Gastrocnemius medialis (tissue), 4 donors: ENCODE measurements around the gene SYT9. TPM values are rescaled to one million over a fixed set of nuclear protein-coding genes. Genes with fewer than 3 reads are reported as not detected.

Experiments used
- ATAC-seq, 2 donors: fragments of 150-250 bp; one replicate each; pipeline ENCODE4 v1.9.1; 2016
- DNase-seq, 2 donors: peaks; one replicate each; pipeline ENCODE4 v3.0.0-alpha.2; 2019
- H3K27ac ChIP-seq, 4 donors: fragments of 200-600 bp; sonication (generic); 1 replicate in 1 of 4; 2 replicates in 3 of 4; pipeline ENCODE4 v1.5.1; 2016 to 2018; ENCODE audit warnings: mild to moderate bottlenecking in 2 of 4, moderate library complexity in 1 of 4
- H3K27me3 ChIP-seq, 3 donors: fragments of 200-600 bp; sonication (generic) in 2 of 3; 1 replicate in 1 of 3; 2 replicates in 2 of 3; pipeline versions ENCODE4 v1.5.1 to v1.6.0; 2016 to 2019; ENCODE audit warnings: mild to moderate bottlenecking in 1 of 3, moderate library complexity in 1 of 3
- H3K36me3 ChIP-seq, 2 donors: fragments of 200-600 bp; sonication (generic) in 1 of 2; one replicate each; pipeline ENCODE4 v1.5.1; 2017 to 2018
- H3K4me1 ChIP-seq, 2 donors: fragments of 200-600 bp; sonication (generic) in 1 of 2; one replicate each; pipeline ENCODE4 v1.5.1; 2016 to 2017; ENCODE audit warnings: mild to moderate bottlenecking in 2 of 2
- H3K4me3 ChIP-seq, 4 donors: fragments of 200-600 bp; sonication (generic) in 3 of 4; 1 replicate in 1 of 4; 2 replicates in 3 of 4; pipeline ENCODE4 v1.5.1; 2016 to 2019; ENCODE audit warnings: mild to moderate bottlenecking in 2 of 4
- H3K9me3 ChIP-seq, 3 donors: fragments of 200-600 bp; sonication (generic) in 2 of 3; 1 replicate in 1 of 3; 2 replicates in 2 of 3; pipeline ENCODE4 v1.5.1; 2016 to 2019
- POLR2A ChIP-seq, 2 donors: fragments of 450-650 bp; IDR thresholded peaks; one replicate each; pipeline ENCODE4 v1.6.1; 2017; ENCODE audit warnings: antibody characterized with exemption in 2 of 2, mild to moderate bottlenecking in 2 of 2, moderate library complexity in 2 of 2
- in situ Hi-C, 4 donors: fragments of 200-750 bp; cut with MboI; loops; one replicate each; pipeline versions ENCODE4 v1.15.0 to v1.8.0; 2017; ENCODE audit warnings: low sequenced_read_pairs in 4 of 4
- intact Hi-C: fragments of 100-400 bp; cut with DNase I; formaldehyde crosslinking; loops from one replicate; pipeline ENCODE4 v1.15.1; 2023; ENCODE audit warnings: low total_unique reads
- total RNA-seq, 4 donors: library from RNA; depleted of rRNA; stranded (reverse); fragments of >200 nt; gene quantifications; one replicate each; pipeline versions ENCODE4 v1.1.0 to v1.2.3, GENCODE V29; 2016
- TF ChIP-seq, protein P1 (sequence below), 5 experiments: fragments of 450-650 bp in 3 of 5; fragments of 200-600 bp in 2 of 5; sonication (generic) in 2 of 5; IDR thresholded peaks in 4 of 5; conservative IDR thresholded peaks in 1 of 5; 1 replicate in 4 of 5; 2 replicates in 1 of 5; pipeline ENCODE4 v1.5.1; 2016 to 2019; ENCODE audit warnings: antibody characterized with exemption in 5 of 5, mild to moderate bottlenecking in 3 of 5, moderate library complexity in 3 of 5

The SYT9 gene
- total RNA-seq, 4 donors from 2014 or later = 0.09 TPM; not detected in 3

DNA sequence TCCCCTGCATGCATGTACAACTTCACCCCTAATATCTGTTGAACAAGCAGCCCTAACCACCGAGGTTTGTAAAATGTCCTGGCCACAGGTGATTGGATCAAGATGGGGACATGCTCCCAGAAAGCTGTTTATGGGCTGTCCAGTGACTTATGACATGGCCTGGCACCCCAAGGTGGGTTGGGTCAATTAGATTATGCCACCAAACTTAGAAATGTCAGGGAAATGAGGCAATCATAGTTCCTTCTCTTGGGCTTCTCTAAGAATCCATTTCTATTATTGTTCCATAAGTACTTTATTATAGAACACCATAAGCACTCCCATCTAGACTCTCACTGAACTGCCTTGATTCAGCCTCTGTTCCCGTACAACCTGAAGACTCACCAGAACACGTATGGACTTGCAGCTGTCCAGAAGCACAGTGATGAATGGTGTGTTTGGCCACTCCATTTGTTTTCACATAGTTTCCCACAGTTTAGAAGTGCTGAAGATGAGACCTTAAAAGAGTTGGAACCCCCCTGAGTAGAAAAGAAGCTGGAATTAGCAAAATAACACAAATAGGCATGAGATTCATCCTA is 188.1 kb downstream of the SYT9 start:
- ATAC-seq = no peak
- Histone ChIP-seq H3K36me3 (no peaks in the 10 kb centered on the region), H3K4me1 (no peaks in the 10 kb centered on the region), H3K27me3 (no peaks in the 10 kb centered on the region), H3K4me3 (no peak overlapping the region), H3K27ac (no peak overlapping the region), H3K9me3 (no peaks in the 10 kb centered on the region)
- in situ Hi-C loops = loop anchor here in 2 of 4 donors (25.0 kb wide), 1 partner anchor 328 kb away; no protein-coding TSS in a partner anchor
- no peak for TF ChIP-seq POLR2A (IDR thresholded peaks at IDR 0.05)
- TF ChIP-seq, protein P1, sequence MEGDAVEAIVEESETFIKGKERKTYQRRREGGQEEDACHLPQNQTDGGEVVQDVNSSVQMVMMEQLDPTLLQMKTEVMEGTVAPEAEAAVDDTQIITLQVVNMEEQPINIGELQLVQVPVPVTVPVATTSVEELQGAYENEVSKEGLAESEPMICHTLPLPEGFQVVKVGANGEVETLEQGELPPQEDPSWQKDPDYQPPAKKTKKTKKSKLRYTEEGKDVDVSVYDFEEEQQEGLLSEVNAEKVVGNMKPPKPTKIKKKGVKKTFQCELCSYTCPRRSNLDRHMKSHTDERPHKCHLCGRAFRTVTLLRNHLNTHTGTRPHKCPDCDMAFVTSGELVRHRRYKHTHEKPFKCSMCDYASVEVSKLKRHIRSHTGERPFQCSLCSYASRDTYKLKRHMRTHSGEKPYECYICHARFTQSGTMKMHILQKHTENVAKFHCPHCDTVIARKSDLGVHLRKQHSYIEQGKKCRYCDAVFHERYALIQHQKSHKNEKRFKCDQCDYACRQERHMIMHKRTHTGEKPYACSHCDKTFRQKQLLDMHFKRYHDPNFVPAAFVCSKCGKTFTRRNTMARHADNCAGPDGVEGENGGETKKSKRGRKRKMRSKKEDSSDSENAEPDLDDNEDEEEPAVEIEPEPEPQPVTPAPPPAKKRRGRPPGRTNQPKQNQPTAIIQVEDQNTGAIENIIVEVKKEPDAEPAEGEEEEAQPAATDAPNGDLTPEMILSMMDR (IDR thresholded peaks at IDR 0.05 in 4 of 5, conservative IDR thresholded peaks at IDR 0.05 in 1 of 5) = no peak
- intact Hi-C loops = loop anchor here (5.0 kb wide), 2 partner anchors 72 to 343 kb away; partner anchors contain the start of gene PPFIBP2
- no peak for DNase-seq

DNA sequence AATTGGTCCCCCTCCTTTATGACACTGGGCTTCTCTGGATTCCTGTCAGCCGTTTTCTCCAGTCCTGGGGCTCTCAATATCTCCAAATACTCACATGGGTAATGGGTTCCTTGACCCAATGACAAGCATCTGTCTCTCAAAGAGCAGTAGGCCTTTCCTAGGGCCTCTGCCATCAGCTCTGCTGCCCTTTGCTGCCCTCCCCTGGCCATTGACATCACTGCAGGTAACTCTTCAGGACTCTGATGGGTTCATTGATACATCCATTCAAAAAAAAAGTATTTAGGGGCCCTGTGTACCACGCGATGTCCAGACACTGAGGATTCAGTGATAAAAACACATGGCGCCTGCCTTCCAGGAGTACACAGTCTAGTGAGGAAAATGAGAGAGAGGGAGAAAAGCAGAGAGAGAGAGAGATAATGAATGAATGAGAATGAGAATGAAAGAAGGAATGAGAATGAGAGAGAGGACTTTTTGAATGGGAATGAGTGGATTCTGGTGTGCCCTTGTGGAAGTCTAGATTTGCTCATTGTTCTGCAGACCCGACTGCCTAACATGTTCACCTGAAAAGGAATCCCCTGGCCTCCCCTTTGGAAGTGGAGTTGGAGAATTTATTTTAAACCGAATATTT is 191.0 kb downstream of the SYT9 start:
- ATAC-seq (peak; percentile 51 to 87), DNase-seq (peak; percentile 18 to 39)
- H3K9me3 ChIP-seq = no peaks in the 10 kb centered on the region
- H3K27ac ChIP-seq = no peak overlapping the region
- no peak overlapping the region for H3K4me3 ChIP-seq
- no peaks in the 10 kb centered on the region for H3K4me1 ChIP-seq
- no peaks in the 10 kb centered on the region for H3K36me3 ChIP-seq
- TF ChIP-seq, protein P1 (IDR thresholded peaks at IDR 0.05 in 4 of 5, conservative IDR thresholded peaks at IDR 0.05 in 1 of 5) = peak; percentile 61 to 86 (median 66)
- TF ChIP-seq POLR2A (IDR thresholded peaks at IDR 0.05) = no peak
- in situ Hi-C loops = loop anchor here in 2 of 4 donors (25.0 kb wide), 1 partner anchor 330 kb away; no protein-coding TSS in a partner anchor
- intact Hi-C loops = loop anchor here (5.0 kb wide), 2 partner anchors 70 to 345 kb away; partner anchors contain the start of gene PPFIBP2
- no peaks in the 10 kb centered on the region for H3K27me3 ChIP-seq

DNA sequence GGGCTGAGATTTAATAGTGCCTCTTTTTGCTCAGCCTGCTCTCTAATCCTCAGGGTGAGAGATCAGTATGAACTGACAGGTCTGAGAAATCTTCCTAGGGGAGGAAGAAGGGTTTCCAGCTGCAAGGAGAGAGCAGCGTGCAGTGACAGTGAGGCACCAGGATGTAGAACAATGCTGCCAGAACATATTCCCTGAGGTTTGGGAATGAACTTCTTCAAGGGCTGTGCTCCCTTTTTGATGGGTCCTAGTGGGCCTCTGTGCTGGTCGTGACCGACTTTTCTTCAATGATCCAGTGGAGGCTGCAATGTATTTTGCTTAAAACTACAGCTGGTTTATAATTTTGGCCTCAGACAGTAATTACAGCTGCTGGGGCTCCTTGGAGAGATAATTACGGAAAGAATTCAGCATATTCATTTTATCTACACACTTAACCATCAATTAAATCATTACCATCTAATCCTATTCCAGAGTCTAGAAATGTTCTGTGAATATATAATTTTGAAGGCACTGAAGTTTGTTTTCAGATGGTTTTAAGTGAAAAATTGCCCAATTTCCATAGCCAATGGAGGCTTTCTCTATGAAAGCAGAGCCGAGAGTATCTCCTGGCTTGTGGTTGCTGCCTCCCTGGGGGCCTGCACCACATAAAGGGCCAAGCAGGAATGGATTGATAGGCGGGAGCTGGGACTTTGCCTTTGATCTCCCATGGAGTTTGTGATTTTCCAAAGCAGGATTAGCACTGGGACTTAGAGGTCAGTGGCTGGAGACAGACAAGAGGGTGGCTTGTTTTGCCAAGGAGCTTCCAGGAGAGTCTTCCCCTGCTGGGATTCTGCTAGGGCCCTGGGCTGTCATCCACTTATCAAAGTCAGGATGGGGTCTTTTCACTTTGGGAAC is 192.6 kb downstream of the SYT9 start:
- no peak for DNase-seq

DNA sequence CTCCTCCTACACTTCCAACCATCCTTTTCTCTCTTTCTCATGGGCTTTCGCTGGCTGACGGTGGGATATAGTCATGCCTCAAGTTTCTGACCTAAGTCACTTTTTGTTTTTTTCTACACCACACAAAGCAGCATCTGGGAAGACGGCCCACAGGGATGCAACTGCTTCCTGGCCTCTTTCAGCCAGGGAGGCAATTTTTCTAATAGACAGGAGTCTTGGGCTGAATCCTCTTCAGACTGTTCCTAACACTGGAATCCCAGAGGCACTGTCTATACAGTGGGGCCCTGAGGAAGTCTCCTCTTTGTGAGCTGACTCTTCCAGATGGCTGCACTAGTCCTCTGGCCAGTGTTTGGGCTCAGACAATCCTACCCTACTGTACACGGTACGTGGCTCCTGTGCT is 193.9 kb downstream of the SYT9 start:
- ATAC-seq = no peak
- Histone ChIP-seq H3K9me3 (no peaks in the 10 kb centered on the region), H3K27ac (no peak overlapping the region), H3K4me1 (no peaks in the 10 kb centered on the region), H3K36me3 (no peaks in the 10 kb centered on the region), H3K4me3 (no peak overlapping the region), H3K27me3 (no peaks in the 10 kb centered on the region)
- in situ Hi-C loops = loop anchor here in 2 of 4 donors (25.0 kb wide), 1 partner anchor 333 kb away; no protein-coding TSS in a partner anchor
- no peak for DNase-seq
- TF ChIP-seq, protein P1 (IDR thresholded peaks at IDR 0.05 in 4 of 5, conservative IDR thresholded peaks at IDR 0.05 in 1 of 5) = no peak
- TF ChIP-seq POLR2A (IDR thresholded peaks at IDR 0.05) = no peak
- intact Hi-C loops = no loop called here

More for the DNA sequence above, 192.6 kb downstream of the SYT9 start:
- Histone ChIP-seq H3K9me3 (no peaks in the 10 kb centered on the region), H3K27ac (no peak overlapping the region), H3K36me3 (no peaks in the 10 kb centered on the region), H3K27me3 (no peaks in the 10 kb centered on the region), H3K4me3 (no peak overlapping the region), H3K4me1 (no peaks in the 10 kb centered on the region)
- no peak for ATAC-seq
- no peak for TF ChIP-seq POLR2A (IDR thresholded peaks at IDR 0.05)
- TF ChIP-seq, protein P1 (IDR thresholded peaks at IDR 0.05 in 4 of 5, conservative IDR thresholded peaks at IDR 0.05 in 1 of 5) = no peak
- intact Hi-C loops (loop anchor here (5.0 kb wide), 2 partner anchors 68 to 347 kb away; partner anchors contain the start of gene PPFIBP2), in situ Hi-C loops (loop anchor here in 2 of 4 donors (25.0 kb wide), 1 partner anchor 332 kb away; no protein-coding TSS in a partner anchor)
